ENCODE measurements around the gene IL17RC. TPM values are rescaled to one million over a fixed set of nuclear protein-coding genes. Genes with fewer than 3 reads are reported as not detected.

IL17RC gene
- total RNA-seq, 1 experiment from 2014 or later: 17.6 TPM

DNA sequence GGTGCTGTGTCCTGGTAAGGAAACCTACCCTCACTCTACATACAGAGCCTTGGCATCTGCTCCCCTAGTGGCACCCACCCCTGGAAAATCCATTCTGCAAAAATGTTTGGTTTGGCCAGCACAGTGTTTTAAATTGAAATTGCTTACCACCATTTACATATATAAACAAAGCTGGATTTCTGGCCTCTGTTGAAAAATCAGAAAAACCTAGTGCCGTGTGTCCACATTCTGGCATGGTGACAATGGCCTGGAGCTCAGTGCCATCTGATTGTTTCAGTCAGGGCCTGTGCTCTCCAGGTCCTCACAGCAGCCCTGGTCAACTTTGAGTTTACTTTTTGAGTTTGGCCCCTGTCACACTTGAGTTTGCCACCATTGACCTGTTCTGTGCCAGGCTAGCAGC is 2.9 kb upstream of the IL17RC start:
- DNase-seq (ENCODE audit: low read depth, low spot score) (no peak), ATAC-seq (no peak)
- no peaks in the 10 kb centered on the region for H3K9me2 ChIP-seq (ENCODE audit: insufficient read depth)
- TF ChIP-seq POLR2AphosphoS5 (IDR thresholded peaks at IDR 0.05; ENCODE audit: low read depth, low read length) (no peak), CTCF (IDR thresholded peaks at IDR 0.05 in 2 of 3, conservative IDR thresholded peaks at IDR 0.05 in 1 of 3; ENCODE audit: borderline replicate concordance in 1 of 3, insufficient read depth in 1 of 3, low read depth in 2 of 3, low read length in 2 of 3) (no peak), EZH2 (IDR thresholded peaks at IDR 0.05) (no peak), RAD21 (IDR thresholded peaks at IDR 0.05; ENCODE audit: low read depth) (no peak)
- H3K27ac ChIP-seq (ENCODE audit: low read depth, low read length): no peak overlapping the region
- intact Hi-C loops (cut with micrococcal nuclease): no loop called here
- H4K20me1 ChIP-seq (ENCODE audit: insufficient read depth): no peaks in the 10 kb centered on the region
- H3K79me2 ChIP-seq (ENCODE audit: insufficient read depth, low read length): no peaks in the 10 kb centered on the region
- H3K36me3 ChIP-seq (ENCODE audit: control insufficient read depth in 1 of 2, insufficient read depth in 2 of 2, low read length in 2 of 2): no peaks in the 10 kb centered on the region; a peak in 1 of 4 replicates
- peaks cover 6 to 18% of the 10 kb centered on the region in 2 experiments; a peak in 3 of 4 replicates for H3K4me1 ChIP-seq (ENCODE audit: control insufficient read depth in 1 of 2, insufficient read depth in 2 of 2, low read length in 2 of 2)
- ChIA-PET POLR2A (no interaction called here), RAD21 (ENCODE audit: low non-redundant PET in 1 of 2, low total read pairs in 2 of 2, uncharacterized antibody in 2 of 2, unreplicated experiment in 2 of 2) (no interaction called here), CTCF (no interaction called here)
- no peak overlapping the region for H3K4me2 ChIP-seq (ENCODE audit: low read length)
- BruUV-seq (replicated peaks): no TSS peak
- H3K4me3 ChIP-seq (replicated peaks in 1 of 2; ENCODE audit: low read depth in 1 of 2, low read length in 2 of 2): no peak overlapping the region
- no peak overlapping the region for H3K9ac ChIP-seq (ENCODE audit: low read length)
- H3K27me3 ChIP-seq (ENCODE audit: insufficient read depth, low read length): no peaks in the 10 kb centered on the region
- no peak overlapping the region for H2AFZ ChIP-seq (ENCODE audit: low read depth, low read length, poor library complexity, severe bottlenecking)
- H3K9me3 ChIP-seq (ENCODE audit: control insufficient read depth in 1 of 2, insufficient read depth in 1 of 2, low read depth in 1 of 2, low read length in 2 of 2): no peaks in the 10 kb centered on the region

DNA sequence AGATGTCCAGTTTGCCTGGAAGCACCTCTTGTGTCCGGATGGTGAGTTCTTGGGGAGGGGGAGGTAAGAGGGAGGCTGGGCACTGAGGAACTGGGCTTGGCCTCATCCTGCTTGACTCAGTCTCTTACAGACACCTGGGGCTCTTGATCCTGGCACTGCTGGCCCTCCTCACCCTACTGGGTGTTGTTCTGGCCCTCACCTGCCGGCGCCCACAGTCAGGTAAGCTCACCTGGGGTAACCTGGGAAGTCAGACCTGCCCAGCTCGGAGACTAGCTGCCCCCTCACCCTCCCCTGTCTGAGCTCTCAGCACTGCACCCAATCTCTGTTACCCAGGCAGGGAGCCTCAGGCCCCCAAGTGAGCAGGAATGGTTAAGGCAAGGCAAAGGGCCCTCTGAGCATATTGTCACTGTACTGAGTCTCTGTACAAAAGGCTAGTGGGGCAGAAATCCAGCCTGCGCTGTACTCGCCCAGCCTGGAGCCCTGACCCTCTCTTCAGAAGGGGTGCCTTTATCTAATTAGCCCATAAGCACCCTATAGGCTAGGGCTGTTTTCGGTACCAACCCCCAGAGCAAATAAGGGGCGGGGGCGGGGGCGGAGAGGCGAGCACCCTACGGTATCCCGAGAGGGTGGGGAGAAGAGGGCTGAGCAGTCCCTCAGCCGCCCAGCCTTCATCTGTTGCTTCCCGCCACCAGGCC is 2.2 kb upstream of the IL17RC start:
- H2AFZ ChIP-seq (ENCODE audit: low read depth, low read length, poor library complexity, severe bottlenecking): no peak overlapping the region
- H3K9me3 ChIP-seq (ENCODE audit: control insufficient read depth in 1 of 2, insufficient read depth in 1 of 2, low read depth in 1 of 2, low read length in 2 of 2): no peaks in the 10 kb centered on the region
- H3K9me2 ChIP-seq (ENCODE audit: insufficient read depth): no peaks in the 10 kb centered on the region
- ATAC-seq (no peak), DNase-seq (ENCODE audit: low read depth, low spot score) (no peak)
- CTCF ChIA-PET: no interaction called here
- H4K20me1 ChIP-seq (ENCODE audit: insufficient read depth): no peaks in the 10 kb centered on the region
- TF ChIP-seq MAX (IDR thresholded peaks at IDR 0.05) (no peak), TCF7L2 (IDR thresholded peaks at IDR 0.05; ENCODE audit: borderline replicate concordance, extremely low read depth, insufficient read depth, insufficient read length) (no peak), ELF1 (IDR thresholded peaks at IDR 0.05; ENCODE audit: borderline replicate concordance, low read depth) (no peak), CBX3 (IDR thresholded peaks at IDR 0.05; ENCODE audit: low read depth) (no peak), SP1 (IDR thresholded peaks at IDR 0.05; ENCODE audit: low read depth) (no peak), YY1 (IDR thresholded peaks at IDR 0.05; ENCODE audit: extremely low read depth, insufficient replicate concordance, low read depth, low read length) (no peak), FOSL1 (IDR thresholded peaks at IDR 0.05; ENCODE audit: low read depth) (no peak), EGR1 (IDR thresholded peaks at IDR 0.05; ENCODE audit: low read depth) (no peak)
- TF ChIP-seq, protein P1, sequence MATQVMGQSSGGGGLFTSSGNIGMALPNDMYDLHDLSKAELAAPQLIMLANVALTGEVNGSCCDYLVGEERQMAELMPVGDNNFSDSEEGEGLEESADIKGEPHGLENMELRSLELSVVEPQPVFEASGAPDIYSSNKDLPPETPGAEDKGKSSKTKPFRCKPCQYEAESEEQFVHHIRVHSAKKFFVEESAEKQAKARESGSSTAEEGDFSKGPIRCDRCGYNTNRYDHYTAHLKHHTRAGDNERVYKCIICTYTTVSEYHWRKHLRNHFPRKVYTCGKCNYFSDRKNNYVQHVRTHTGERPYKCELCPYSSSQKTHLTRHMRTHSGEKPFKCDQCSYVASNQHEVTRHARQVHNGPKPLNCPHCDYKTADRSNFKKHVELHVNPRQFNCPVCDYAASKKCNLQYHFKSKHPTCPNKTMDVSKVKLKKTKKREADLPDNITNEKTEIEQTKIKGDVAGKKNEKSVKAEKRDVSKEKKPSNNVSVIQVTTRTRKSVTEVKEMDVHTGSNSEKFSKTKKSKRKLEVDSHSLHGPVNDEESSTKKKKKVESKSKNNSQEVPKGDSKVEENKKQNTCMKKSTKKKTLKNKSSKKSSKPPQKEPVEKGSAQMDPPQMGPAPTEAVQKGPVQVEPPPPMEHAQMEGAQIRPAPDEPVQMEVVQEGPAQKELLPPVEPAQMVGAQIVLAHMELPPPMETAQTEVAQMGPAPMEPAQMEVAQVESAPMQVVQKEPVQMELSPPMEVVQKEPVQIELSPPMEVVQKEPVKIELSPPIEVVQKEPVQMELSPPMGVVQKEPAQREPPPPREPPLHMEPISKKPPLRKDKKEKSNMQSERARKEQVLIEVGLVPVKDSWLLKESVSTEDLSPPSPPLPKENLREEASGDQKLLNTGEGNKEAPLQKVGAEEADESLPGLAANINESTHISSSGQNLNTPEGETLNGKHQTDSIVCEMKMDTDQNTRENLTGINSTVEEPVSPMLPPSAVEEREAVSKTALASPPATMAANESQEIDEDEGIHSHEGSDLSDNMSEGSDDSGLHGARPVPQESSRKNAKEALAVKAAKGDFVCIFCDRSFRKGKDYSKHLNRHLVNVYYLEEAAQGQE (IDR thresholded peaks at IDR 0.05; ENCODE audit: low read depth): no peak
- H3K36me3 ChIP-seq (ENCODE audit: control insufficient read depth in 1 of 2, insufficient read depth in 2 of 2, low read length in 2 of 2): no peaks in the 10 kb centered on the region
- peaks cover 6 to 18% of the 10 kb centered on the region in 2 experiments; a peak in 3 of 4 replicates for H3K4me1 ChIP-seq (ENCODE audit: control insufficient read depth in 1 of 2, insufficient read depth in 2 of 2, low read length in 2 of 2)
- no peak overlapping the region for H3K9ac ChIP-seq (ENCODE audit: low read length)
- POLR2A ChIA-PET: no interaction called here
- no peaks in the 10 kb centered on the region for H3K27me3 ChIP-seq (ENCODE audit: insufficient read depth, low read length)
- no peaks in the 10 kb centered on the region for H3K79me2 ChIP-seq (ENCODE audit: insufficient read depth, low read length)
- intact Hi-C loops (cut with micrococcal nuclease): no loop called here
- RAD21 ChIA-PET (ENCODE audit: low non-redundant PET in 1 of 2, low total read pairs in 2 of 2, uncharacterized antibody in 2 of 2, unreplicated experiment in 2 of 2): no interaction called here
- no TSS peak for BruUV-seq (replicated peaks)
- no peak overlapping the region for H3K4me2 ChIP-seq (ENCODE audit: low read length)
- no peak overlapping the region for H3K4me3 ChIP-seq (replicated peaks in 1 of 2; ENCODE audit: low read depth in 1 of 2, low read length in 2 of 2)
- no peak overlapping the region for H3K27ac ChIP-seq (ENCODE audit: low read depth, low read length)
